Activated CD4-positive, CD25-positive, alpha-beta regulatory T cell (primary cell): Measurements from ENCODE around the gene PXDC1.
A peak's percentile ranks its signal among the peaks of the same experiment; 100 is the strongest.
"Not testable (repeated sequence)": the region's sequence is repeated elsewhere in the genome, so short reads cannot be mapped to it uniquely, and the experiment has no call there.

Source experiments
- DNase-seq, 4 experiments: peaks; one replicate each; lab custom pipeline; 2025; lab: John Stamatoyannopoulos, UW

PXDC1 gene

DNA sequence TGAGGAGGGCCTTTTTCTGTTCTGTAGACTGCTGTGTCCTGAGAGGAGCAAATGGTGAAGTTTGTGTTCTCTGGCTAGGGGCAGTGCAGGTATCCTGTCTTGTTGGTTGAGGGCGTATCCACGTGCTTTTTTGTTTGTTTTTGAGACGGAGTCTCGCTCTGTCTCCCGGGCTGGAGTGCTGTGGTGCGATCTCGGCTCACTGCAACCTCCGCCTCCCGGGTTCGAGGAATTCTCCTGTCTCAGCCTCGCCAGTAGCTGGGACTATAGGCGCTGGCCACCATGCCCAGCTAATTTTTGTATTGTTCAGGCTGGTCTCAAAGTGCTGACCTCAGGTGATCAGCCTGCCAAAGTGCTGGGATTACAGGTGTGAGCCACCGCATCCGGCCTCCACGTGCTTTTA, 10.8 kb upstream of the PXDC1 start:
- no peak for DNase-seq

DNA sequence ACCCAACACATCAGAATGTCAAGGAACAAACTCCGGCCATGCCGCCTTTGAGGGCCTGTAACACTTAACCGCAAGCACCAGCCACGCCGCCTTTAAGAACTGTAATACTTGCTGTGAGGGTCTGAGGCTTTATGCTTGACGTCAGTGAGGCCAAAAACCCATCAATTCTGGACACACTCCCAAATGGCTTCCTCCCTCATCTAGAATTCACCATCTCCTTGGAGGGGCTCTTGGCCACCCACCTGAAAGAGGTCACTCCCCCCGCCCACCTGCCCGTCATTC, 10.4 kb upstream of the PXDC1 start:
- DNase-seq: no peak

DNA sequence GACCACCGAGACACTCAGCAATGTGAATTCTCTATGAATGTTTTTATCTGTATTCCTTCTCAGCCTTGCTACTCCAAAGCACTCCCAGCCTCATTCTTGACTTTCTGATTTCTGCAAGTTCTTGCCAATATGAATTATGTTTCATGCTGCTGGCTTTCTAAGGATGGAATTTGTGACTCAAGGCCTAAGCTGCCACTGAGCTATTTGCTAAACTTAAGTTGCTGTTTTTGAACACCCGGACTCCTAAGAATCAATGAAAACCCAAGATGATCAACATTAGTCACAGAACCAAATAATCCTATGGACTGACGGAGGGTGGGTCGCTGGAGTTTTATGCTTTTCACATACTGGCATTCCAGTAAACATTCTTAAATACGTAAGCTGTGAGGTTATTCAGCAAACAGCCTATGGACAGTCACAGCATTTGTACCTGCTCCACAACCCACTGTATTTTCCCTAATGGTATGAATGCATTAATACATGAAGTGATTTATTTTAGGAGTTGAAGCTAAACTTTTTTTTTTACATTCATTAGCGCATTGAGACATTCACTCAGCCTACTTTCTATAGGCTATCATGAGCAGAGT, 8.2 kb upstream of the PXDC1 start:
- DNase-seq: no peak

DNA sequence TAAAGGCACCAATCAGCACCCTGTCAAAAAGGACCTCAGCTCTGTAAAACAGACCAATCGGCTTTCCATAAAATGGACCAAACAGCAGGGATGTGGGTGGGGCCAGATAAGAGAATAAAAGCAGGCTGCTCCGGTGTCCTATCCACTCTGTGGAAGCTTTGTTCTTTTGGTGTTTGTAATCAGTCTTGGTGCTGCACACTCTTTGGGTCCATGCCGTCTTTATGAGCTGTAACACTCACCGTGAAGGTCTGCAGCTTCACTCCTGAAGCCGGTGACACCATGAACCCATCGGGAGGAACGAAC, 7.3 kb upstream of the PXDC1 start:
- DNase-seq: no peak

DNA sequence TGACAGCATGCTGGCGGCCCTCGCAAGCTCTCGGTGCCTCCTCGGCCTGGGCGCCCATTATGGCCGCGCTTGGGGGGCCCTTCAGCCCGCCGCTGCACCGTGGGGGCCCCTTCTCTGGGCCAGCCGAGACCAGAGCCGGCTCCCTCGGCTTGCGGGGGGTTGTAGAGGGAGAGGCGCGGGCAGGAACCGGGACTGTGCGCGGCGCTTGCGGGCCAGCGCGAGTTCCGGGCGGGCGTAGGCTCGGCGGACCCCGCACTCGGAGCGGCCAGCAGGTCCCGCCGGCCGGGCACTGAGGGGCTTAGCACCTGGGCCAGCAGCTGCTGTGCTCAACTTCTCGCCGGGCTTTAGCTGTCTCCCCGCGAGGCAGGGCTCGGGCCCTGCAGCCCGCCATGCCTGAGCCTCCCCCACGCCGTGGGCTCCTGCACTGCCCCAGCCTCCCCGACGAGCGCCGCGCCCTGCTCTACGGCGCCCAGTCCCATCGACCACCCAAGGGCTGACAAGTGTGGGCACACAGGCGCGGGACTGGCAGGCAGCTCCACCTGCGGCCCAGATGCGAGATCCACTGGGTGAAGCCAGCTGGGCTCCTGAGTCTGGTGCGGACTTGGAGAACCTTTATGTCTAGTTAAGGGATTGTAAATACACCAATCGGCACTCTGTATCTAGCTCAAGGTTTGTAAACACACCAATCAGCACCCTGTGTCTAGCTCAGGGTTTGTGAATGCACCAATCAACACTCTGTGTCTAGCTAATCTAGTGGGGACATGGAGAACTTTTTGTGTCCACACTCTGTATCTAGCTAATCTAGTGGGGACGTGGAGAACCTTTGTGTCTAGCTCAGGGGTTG, 6.7 kb upstream of the PXDC1 start:
- not testable (repeated sequence) for DNase-seq

DNA sequence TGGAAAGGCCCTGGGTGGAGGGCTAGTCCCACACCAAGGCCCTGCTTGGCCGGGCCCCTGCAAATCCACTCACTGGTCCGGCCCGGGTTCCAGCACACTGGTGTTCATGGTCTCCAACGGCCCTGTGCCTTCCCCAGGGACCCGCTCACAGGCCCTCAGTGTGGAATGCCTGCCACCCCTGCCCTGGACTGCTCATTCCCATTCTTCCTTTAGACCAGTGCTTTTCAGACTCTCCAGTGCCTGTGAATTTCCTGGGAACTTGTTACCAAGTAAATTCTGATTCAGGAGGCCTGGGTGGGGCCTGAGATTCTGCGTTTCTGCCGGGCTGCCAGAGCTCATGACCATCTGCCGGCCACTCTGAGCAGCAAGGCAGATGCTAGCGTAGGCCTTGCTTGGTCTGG, 5.7 kb upstream of the PXDC1 start:
- DNase-seq: no peak

DNA sequence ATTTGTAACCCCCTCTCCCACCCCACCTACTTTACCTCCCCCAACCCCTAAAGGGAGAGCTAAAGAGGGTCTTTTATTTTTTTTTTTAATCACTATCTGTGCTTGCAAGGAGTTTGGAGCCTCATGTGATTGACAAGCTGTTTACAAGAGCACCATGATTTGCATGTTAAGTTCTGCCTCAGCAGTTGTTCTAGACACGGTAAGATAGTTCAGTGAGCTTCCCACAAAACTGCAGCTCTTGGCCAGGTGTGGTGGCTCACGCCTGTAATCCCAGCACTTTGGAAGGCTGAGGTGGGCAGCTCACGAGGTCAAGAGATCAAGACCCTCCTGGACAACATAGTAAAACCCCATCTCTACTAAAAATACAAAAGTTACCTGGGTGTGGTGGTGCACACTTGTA, 5.0 kb upstream of the PXDC1 start:
- no peak for DNase-seq

DNA sequence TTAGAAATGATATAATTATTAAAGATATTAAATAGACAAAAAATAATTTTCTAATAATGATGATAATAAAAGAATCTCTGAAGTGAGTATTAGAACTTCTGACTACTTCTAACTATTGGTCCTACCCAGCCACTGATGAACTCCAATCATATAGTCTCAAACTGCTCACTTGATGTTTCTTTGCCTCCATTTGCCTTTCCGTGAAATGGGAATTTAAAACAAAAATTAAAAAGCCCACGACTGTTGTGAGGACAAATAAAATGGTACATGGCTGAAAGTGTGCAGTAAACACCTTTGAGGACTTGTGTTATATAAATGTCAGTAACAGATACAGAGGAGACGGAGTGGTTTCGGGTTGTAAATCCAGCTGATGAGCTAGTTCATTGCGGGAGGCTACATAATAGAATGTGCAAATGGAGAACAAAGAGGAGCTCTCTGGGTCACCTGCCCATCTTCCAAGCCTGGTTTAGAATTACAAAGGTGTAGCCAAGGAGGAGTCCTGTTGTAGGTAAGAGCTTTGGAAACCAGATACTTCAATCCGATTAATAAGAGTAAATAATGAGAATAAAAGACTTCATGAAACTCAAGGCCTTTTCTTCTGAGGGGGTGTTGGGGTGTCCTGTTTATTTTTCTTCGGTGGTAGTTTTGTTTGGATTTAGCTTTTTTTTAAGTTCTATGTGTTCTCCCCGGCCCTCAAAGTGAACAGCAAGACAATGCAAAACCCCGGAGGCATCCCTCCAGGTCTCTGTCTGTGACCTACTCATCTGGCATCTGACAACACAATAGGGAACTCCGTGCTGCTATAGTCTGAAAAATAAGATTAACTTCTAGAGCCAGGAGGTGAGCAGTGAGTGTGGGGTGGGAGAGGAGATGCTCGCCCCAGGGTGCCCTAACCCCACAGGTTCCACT, 4.4 kb upstream of the PXDC1 start:
- no peak for DNase-seq

DNA sequence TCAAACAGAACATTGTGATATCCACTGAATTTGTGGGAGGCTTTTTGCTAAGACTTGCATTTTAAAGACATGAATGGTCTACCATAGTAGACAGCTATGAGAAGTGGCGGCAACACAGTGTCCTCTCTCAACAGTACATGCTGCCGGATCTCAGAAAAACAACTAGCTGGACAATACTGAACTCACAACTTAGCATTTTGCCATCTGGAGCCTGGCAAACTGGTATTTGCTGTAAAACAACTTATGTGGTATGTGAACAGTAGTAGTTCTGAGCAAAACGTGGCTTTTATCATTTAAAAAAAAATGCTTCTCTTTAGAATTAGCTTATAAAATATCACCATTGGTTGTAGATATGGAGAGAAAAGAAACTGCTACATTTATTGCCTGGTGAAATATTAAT, 3.3 kb upstream of the PXDC1 start:
- no peak for DNase-seq

DNA sequence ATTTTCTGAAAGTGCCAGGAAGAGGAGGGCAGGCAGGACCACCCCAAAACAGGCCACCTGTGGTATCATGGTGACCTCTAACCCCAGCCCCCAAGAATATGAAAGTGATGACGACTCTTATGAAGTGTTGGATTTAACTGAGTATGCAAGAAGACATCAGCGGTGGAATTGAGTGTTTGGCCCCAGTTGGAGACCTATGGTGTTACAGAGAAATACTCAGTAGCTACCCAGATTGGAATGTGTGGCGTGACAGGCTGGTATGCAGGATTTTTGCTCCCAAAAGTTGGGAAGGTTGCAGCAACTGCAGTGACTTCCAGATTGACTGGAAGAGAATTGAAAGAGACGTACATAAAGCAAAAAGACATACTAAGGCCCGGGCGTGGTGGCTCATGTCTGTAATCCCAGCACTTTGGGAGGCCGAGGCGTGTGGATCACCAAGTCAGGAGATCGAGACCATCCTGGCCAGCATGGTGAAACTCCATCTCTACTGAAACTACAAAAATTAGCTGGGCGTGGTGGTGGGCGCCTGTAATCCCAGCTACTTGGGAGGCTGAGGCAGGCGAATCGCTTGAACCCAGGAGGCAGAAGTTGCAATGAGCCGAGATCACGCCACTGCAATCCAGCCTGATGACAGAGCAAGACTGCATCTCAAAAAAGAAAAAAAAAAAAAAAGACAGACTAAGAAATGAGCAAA, 2.7 kb upstream of the PXDC1 start:
- DNase-seq: not testable (repeated sequence)

DNA sequence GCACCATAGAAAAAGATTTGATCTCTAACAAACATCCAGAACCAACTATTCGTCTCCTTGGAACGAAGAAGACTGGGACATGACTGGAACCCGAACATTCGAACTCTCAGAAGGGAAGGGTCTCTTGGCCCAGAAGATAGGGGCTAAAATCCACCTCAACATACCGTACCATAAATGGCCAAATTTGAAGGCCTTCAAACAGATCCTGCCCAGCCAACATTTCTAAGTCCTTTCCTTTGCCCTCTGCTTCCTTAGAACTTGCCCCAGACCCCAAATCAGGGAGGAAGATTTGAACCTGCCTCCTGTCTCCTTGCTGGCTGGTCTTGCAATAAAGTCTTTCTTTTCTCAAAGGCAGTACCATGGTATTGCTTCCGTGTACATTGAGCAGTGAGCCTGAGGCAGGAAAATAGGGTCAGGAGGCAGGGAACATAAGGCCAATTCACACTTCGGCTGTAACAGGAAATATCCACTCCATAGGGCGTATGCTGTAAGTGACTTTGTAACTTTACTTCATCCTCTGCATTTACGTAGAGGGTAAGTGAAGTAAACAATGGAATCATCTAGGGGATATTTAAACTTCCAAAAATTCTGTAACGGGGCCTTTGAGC, 1.8 kb upstream of the PXDC1 start:
- no peak for DNase-seq

DNA sequence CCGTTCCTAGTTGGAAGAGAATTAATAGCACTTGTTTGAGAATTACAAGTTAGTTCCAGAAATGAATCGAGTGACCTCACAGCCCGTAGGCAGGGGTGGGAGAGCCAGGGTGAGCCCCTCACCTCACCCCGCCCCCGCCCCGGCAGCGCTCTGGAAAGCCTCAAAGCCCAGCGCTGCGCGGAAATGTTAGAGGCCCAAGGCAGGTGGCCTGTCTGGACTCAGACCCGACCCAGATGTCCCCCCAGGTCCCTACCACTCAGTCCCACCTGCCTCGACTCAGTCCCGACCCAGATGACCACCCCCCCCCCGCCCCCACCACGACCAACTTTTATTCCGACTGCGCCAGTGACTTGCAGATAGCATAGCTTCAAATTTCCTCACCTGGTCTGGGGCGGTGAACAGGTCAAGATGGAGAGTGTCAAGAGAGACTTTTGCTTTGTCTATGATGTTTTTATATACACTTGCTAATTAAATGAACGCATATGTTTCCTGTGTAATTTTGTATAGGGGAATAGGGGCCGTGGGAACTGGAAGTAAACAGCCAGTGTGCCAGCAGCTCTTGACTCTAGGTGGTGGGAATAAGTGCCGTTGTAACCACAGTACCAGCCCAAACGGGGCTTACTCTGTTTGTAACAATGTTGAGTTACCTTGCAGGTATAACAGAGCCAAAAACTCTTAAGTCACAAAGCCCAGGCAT, 1.2 kb upstream of the PXDC1 start:
- DNase-seq: no peak

DNA sequence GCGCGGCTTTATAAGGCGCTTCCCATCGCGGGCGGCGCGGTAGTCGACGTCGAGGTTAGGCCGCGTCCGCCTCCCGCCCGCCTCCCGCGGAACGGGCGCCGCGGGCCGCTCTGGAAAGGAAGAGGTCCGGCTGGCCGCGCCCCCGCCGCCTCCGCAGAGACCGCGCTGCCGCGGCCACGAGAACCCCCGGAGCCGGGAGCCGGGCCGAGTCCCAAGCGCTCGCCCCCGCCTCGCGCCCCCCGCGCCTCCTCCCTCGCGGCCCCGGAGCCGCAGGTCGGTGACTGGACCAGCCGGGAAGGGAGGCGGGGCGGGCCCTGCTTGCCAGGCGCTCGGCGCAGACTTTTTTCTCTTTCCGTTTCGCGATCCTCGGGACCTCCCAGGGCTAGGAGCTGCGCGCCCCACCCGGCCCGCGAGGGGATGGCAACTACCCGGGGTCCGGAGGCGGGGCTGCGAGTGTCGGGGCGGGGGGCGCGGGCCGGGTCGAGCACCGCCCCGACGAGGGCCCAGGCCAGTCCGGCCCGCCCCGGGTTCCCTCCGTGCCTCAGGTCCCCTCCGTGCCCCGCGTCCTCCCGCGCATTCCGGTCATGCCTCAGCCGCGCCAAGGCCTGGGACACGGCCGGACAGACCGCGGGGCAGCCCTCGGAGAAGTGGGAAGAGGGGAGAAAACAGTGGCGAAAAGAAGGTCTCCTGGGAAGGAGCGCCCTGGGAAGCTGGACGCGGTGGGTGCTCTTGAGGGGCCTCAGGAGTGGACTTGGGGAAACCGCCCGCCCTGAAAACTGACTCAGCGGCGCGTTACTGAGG, 417 bp upstream of the PXDC1 start:
- DNase-seq: peak; percentile 25 to 30 (median 26)

DNA sequence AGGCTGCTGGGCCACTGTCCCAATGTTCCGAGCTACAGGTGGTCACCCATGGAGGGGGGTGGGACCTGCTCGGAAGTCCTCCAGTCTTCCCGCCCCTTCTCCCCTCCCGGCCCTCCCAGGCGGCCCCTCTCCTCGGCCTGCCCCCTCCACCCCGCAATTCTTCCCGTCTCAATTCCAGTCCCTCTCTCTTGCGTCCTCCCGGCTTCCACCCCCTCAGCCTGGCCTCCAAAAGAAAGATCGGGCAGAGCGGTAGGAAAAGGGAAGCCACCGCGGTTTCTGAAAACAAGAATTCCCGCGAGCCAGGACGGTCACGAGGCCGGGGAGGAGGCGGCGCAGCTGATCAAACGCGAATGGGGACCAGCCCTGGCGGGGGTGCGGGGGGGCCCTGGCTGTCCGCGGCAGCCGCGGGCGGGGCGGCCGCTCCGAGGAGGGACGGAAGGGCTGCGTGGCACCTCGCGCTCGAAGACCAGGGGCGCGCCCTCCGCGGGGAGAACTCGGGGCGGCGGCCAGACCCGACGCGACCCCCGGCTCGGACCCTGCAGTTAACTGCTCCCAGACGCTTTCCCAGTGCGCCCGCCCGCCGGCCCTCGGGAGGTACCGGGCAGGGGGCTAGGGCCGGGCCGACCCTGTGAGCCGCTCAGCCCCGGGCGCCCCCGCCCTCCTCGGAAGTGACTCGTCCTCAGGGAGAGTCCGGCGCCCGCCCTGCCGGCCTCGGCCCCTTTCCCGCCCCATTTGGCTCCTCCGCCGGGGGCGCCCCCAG, 1.0 kb downstream of the PXDC1 start:
- no peak for DNase-seq

DNA sequence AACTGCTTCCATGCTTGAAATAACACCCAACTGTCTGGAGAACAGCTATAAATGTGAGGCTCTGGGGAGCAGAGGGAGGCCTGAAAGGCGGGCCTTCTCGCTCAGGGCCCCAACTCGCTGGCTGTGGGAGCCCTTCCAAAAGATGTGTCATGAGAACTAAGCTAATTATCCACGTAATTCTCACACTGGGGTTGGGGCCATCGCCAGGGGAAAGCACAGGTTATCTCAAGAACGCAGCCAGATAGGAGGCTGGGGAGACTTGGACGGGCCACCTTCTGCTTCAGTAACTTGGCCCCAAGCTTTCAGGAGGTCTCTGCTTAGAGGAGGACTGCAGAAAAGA, 1.6 kb downstream of the PXDC1 start:
- DNase-seq: no peak

DNA sequence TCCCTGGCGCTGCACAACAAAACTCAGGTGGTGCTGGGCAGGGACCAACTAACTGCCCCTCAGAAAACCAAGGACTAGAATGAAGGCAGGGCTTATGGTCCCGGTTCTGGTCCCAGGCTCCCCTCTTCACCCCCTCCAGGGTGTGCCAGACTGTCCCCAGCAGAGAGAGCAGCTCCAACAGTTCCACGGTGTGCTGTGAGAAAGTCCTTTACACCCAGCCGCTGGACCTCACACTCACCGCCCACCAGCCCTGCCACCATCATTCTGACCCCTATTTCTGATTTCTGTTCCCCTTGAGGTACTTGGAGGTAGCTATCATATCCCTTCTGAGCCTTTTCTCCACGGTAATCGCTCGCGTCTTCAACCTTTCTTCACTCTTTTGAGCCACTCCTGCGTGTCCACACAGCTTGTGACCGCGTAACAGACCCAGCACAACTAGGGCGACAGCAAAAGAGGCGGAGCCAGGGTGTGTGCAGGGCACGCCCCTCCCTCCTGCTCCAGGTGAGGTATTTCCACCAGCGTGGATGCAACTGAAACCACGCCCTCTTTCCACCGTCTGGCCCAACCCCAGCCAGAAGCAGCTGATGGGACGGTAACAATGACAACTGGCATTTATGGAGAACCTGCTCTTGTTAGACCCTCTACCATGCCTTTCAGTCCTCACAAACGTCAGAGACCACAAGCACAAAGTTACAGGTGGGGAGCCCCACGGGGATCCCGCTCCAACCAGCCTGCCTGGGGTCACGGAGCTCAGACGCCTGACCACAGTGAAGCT, 2.3 kb downstream of the PXDC1 start:
- no peak for DNase-seq

DNA sequence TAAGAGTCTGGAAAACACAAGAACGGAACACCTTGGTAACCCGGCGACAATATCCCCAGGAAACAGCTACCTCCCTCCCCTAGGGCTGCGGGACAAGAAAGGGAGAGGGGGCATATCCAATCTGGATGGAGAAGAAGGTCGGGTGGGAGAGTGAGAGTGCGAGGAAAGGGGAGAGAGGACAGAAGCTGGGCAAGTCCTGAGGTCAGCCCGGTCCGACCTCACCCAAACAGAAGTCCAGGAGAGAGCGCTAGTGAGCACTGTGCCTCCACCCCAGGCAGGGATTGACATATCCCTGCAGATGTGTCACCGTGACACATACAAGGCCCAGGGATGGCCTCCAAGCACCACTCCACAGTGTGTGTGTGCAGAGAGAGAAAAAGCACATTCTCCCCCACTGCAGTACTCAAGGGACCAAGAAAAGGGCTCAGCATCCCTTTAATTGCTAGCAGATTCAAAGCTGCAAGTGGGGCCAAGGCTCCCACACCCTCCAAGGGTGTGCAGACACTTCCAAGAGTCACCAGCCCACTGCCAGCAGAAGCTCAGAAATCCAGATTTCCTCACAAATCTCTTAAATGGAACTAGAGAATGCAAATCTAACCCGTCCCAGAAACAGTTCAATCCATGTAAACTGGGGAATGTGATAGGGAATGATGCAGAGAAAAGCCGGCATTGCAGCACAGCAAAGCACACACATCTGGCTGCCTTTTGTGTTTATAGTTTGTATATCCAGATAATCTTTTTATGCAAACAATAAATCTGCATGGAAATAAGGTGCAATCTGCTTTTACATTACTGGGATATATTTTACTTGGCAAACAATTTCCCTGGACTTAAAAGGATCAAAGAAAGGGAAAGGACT, 3.1 kb downstream of the PXDC1 start:
- no peak for DNase-seq

DNA sequence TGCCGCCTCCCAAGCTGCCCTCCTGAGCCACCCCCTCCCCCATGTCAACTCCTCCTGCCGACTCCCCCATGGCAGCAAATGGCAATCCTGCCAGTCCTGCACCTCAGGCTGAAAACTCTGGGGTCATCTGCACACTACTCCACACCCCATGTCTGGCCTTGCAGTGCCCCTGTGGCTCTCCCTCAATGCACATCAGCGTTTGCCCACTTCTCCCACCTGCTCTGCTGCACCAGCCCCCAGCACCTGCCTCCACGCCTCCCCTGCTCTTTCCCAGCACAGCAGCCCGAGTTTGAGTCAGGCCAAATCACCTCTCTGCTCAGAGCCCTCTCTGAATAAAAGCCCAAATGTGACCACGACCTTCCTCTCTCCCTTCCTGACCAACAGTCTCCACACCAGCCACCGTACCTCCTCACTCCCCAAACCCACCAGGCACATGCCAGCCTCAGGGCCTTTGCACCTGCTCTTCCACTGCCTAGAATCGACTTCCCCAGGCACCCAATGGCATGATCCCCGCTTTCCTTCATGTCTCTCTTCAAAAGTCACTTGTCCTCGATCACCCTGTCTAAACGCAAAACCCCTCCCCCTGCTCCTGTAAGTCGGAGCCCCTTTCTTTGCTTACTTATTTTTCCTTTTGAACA, 4.3 kb downstream of the PXDC1 start:
- DNase-seq: no peak
